Panc1 (cell line): ENCODE results near the gene INHBB. TPM values are rescaled to one million over a fixed set of nuclear protein-coding genes. Genes with fewer than 3 reads are reported as not detected.

Source experiments
- ATAC-seq: fragments of 200-7000 bp; cut with Tn5 transposase; 2 replicates; pipeline ENCODE4 v1.9.1; 2020; ENCODE audit warnings: mild to moderate bottlenecking, moderate library complexity
- BruUV-seq: library from RNA; stranded (reverse); fragments of 400-500 nt; replicated peaks from 2 replicates; lab custom pipeline; 2021; lab: Mats Ljungman, UMichigan
- CTCF ChIA-PET: fragments of 300-600 bp; sonication (Branson Sonifier 250); formaldehyde crosslinking; loops from one replicate; lab custom pipeline; 2022; ENCODE audit warnings: antibody characterized with exemption; lab: Charles Lee
- POLR2A ChIA-PET: fragments of 300-600 bp; sonication (Branson Sonifier 250); formaldehyde crosslinking; loops from one replicate; lab custom pipeline; 2022; ENCODE audit warnings: antibody characterized with exemption; lab: Charles Lee
- DNase-seq: peaks from one replicate; pipeline ENCODE4 v3.0.0-alpha.2; 2010; ENCODE audit warnings: low read depth, low spot score
- H3K27ac ChIP-seq: 2 replicates; pipeline ENCODE4 v1.5.1; 2011; ENCODE audit warnings: mild to moderate bottlenecking, low read length, inconsistent platforms
- H3K27me3 ChIP-seq: fragments of 200-500 bp; sonication (Bioruptor generic); 2 replicates; pipeline ENCODE4 v1.6.0; 2014; ENCODE audit warnings: low read length, inconsistent platforms; ENCODE audit not compliant: control insufficient read depth, insufficient read depth
- H3K36me3 ChIP-seq: fragments of 200-500 bp; sonication (Bioruptor generic); 2 replicates; pipeline ENCODE4 v1.5.1; 2014; ENCODE audit warnings: inconsistent platforms, mild to moderate bottlenecking, low read length, moderate library complexity; ENCODE audit not compliant: control insufficient read depth, insufficient read depth
- H3K4me1 ChIP-seq: 2 replicates; pipeline ENCODE4 v1.5.1; 2011; ENCODE audit warnings: inconsistent platforms, mild to moderate bottlenecking, low read length, moderate library complexity; ENCODE audit not compliant: control insufficient read depth, insufficient read depth
- H3K4me3 ChIP-seq, 2 experiments: 2 replicates each; pipeline ENCODE4 v1.5.1; 2011 to 2012; ENCODE audit warnings: low read depth in 2 of 2, low read length in 2 of 2, mild to moderate bottlenecking in 2 of 2, inconsistent platforms in 1 of 2, moderate library complexity in 1 of 2
- H3K9me3 ChIP-seq: fragments of 200-500 bp; sonication (Bioruptor generic); 2 replicates; pipeline ENCODE4 v1.5.1; 2014; ENCODE audit warnings: low read depth, mild to moderate bottlenecking, inconsistent platforms, low read length, moderate library complexity; ENCODE audit not compliant: control insufficient read depth, insufficient read depth
- POLR2AphosphoS5 ChIP-seq: IDR thresholded peaks from 2 replicates; pipeline ENCODE4 v1.6.1; 2012; ENCODE audit warnings: mild to moderate bottlenecking, low read depth, low read length, moderate library complexity
- SIN3A ChIP-seq: IDR thresholded peaks from 2 replicates; pipeline ENCODE4 v1.6.1; 2012; ENCODE audit warnings: low read depth, mild to moderate bottlenecking, low read length, moderate library complexity, borderline replicate concordance; ENCODE audit not compliant: insufficient read depth
- TCF7L2 ChIP-seq: IDR thresholded peaks from 2 replicates; pipeline ENCODE4 v1.6.1; 2011; ENCODE audit warnings: mild to moderate bottlenecking, low read depth, low read length, inconsistent platforms
- in situ Hi-C: cut with HindIII; loops from 2 replicates; pipeline ENCODE4 v1.10.0; 2016; ENCODE audit warnings: low sequenced_read_pairs, low pct_unique_long_range_greater_than_20kb
- intact Hi-C: fragments of 100-400 bp; cut with micrococcal nuclease; formaldehyde crosslinking; loops from one replicate; pipeline ENCODE4 v1.10.0; 2022; ENCODE audit not compliant: unreplicated experiment
- total RNA-seq: library from RNA; stranded (reverse); gene quantifications from one replicate; pipeline ENCODE4 v1.2.1, GENCODE V29; 2021; ENCODE audit not compliant: unreplicated experiment
- TF ChIP-seq, protein P1 (sequence below): fragments of 450-650 bp; IDR thresholded peaks from 2 replicates; pipeline ENCODE4 v1.5.1; 2017; ENCODE audit warnings: mild to moderate bottlenecking
- TF ChIP-seq, protein P2 (sequence below), 2 experiments: IDR thresholded peaks; 2 replicates each; pipeline ENCODE4 v1.6.1; 2011 to 2012; ENCODE audit warnings: low read depth in 2 of 2, control low read depth in 1 of 2, low read length in 1 of 2, mild to moderate bottlenecking in 1 of 2, moderate library complexity in 1 of 2; ENCODE audit not compliant: insufficient read depth in 1 of 2

The INHBB gene
- total RNA-seq, 1 experiment from 2014 or later, result 38.2 TPM

DNA sequence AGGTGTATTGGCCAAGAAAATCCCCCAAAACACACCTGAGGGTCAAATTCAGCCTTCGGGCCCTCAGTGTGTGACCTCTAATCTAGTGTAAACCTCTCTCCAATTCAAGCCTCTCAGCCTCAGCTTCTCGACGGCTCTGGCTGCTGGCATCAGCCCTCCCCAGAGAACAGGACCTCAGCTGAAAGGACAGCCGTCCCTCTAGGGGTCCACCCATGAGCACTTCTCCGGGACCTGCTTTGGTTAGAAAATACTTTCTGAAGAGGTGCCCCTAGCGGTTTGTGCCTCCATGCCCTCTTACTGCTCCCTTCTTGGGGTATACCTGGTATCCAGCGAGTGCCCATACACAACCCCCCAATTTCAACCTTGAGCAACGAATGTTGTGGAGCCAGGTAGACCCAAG lies 48.8 kb downstream of the INHBB start:
- Histone ChIP-seq H3K9me3 (no peaks in the 10 kb centered on the region), H3K27me3 (no peaks in the 10 kb centered on the region), H3K27ac (no peak overlapping the region), H3K36me3 (no peaks in the 10 kb centered on the region), H3K4me1 (peaks cover 42% of the 10 kb centered on the region), H3K4me3 (no peak overlapping the region)
- no peak for DNase-seq
- TF ChIP-seq, protein P1, sequence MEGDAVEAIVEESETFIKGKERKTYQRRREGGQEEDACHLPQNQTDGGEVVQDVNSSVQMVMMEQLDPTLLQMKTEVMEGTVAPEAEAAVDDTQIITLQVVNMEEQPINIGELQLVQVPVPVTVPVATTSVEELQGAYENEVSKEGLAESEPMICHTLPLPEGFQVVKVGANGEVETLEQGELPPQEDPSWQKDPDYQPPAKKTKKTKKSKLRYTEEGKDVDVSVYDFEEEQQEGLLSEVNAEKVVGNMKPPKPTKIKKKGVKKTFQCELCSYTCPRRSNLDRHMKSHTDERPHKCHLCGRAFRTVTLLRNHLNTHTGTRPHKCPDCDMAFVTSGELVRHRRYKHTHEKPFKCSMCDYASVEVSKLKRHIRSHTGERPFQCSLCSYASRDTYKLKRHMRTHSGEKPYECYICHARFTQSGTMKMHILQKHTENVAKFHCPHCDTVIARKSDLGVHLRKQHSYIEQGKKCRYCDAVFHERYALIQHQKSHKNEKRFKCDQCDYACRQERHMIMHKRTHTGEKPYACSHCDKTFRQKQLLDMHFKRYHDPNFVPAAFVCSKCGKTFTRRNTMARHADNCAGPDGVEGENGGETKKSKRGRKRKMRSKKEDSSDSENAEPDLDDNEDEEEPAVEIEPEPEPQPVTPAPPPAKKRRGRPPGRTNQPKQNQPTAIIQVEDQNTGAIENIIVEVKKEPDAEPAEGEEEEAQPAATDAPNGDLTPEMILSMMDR, result no peak
- TF ChIP-seq POLR2AphosphoS5, result no peak
- TF ChIP-seq, protein P2, sequence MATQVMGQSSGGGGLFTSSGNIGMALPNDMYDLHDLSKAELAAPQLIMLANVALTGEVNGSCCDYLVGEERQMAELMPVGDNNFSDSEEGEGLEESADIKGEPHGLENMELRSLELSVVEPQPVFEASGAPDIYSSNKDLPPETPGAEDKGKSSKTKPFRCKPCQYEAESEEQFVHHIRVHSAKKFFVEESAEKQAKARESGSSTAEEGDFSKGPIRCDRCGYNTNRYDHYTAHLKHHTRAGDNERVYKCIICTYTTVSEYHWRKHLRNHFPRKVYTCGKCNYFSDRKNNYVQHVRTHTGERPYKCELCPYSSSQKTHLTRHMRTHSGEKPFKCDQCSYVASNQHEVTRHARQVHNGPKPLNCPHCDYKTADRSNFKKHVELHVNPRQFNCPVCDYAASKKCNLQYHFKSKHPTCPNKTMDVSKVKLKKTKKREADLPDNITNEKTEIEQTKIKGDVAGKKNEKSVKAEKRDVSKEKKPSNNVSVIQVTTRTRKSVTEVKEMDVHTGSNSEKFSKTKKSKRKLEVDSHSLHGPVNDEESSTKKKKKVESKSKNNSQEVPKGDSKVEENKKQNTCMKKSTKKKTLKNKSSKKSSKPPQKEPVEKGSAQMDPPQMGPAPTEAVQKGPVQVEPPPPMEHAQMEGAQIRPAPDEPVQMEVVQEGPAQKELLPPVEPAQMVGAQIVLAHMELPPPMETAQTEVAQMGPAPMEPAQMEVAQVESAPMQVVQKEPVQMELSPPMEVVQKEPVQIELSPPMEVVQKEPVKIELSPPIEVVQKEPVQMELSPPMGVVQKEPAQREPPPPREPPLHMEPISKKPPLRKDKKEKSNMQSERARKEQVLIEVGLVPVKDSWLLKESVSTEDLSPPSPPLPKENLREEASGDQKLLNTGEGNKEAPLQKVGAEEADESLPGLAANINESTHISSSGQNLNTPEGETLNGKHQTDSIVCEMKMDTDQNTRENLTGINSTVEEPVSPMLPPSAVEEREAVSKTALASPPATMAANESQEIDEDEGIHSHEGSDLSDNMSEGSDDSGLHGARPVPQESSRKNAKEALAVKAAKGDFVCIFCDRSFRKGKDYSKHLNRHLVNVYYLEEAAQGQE (IDR thresholded peaks at IDR 0.05; ENCODE audit: insufficient read depth in 1 of 2, low read depth in 2 of 2, low read length in 1 of 2), result no peak
- no peak for TF ChIP-seq SIN3A
- ATAC-seq, result no peak
- intact Hi-C loops (no loop called here), in situ Hi-C loops (no loop called here)
- BruUV-seq, result no TSS peak
- CTCF ChIA-PET, result no interaction called here
- POLR2A ChIA-PET, result interaction anchor here (0.6 kb wide), 1 partner anchor 376 kb away, joined by 3 read pairs; no protein-coding TSS in a partner anchor

DNA sequence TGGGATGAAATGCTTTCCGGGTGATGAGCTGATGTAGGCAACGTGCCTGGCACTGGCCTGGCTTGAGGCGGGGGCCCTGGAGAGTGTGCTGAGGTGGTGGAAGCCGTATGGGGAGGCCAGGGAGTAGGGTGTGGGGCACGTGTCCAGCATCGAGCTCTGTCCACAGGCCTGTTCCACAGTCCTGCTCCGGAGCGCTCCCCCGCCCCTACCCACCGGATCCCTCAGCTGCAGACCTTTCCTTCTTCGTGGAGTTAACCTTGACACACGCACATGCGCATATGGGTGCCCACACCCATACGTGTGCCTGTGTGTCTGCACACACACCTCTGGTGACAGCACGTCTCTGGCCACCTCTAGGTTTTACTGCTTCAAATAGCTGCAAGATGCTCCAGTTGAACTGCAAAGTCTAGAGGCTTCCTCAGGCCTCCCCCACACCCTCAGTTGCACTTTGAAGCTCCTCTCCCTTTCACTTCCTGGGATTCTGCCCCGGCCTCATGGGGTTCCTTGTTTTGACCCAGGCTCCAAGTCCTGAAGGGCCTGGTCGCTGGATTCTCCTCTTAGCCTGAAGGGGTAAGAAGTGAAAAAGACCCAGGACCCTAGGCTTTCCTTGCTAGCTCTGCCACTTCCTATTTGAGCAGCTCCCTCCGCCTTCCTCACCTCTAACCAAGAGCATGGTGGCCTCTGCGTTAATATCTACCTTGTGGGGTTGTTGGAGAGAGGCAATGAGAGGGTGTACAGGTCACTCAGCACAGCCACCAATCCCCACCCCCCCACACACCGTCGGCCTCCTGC lies 49.5 kb downstream of the INHBB start:
- H3K27me3 ChIP-seq, result no peaks in the 10 kb centered on the region
- TF ChIP-seq, protein P1, result no peak
- TF ChIP-seq, protein P2 (IDR thresholded peaks at IDR 0.05; ENCODE audit: insufficient read depth in 1 of 2, low read depth in 2 of 2, low read length in 1 of 2), result no peak
- TF ChIP-seq POLR2AphosphoS5 (no peak), SIN3A (no peak), TCF7L2 (no peak)
- ChIA-PET CTCF (no interaction called here), POLR2A (interaction anchor here (0.6 kb wide), 1 partner anchor 375 kb away, joined by 3 read pairs; no protein-coding TSS in a partner anchor)
- peaks cover 49% of the 10 kb centered on the region for H3K4me1 ChIP-seq
- in situ Hi-C loops, result no loop called here
- DNase-seq (no peak), ATAC-seq (no peak)
- BruUV-seq, result no TSS peak
- intact Hi-C loops, result no loop called here
- H3K27ac ChIP-seq, result 0 out of 2 replicates have a peak overlapping the region, but pooled peaks have one; percentile 29
- H3K4me3 ChIP-seq, result no peak overlapping the region
- H3K36me3 ChIP-seq, result no peaks in the 10 kb centered on the region
- no peaks in the 10 kb centered on the region for H3K9me3 ChIP-seq
